Neuronal stem cell (in vitro differentiated cells): Measurements from ENCODE around the gene TFF3.

Source experiments
- DNase-seq: peaks from one replicate; pipeline ENCODE4 v3.0.0-alpha.2; 2013; ENCODE audit warnings: low spot score
- H2AFZ ChIP-seq: one replicate; pipeline ENCODE4 v1.6.1; 2013; ENCODE audit warnings: mild to moderate bottlenecking, low read length, inconsistent platforms
- H2AK5ac ChIP-seq: 2 replicates; pipeline ENCODE4 v1.6.1; 2013; ENCODE audit warnings: low read depth, mild to moderate bottlenecking, inconsistent platforms, low read length, moderate library complexity, mixed read lengths
- H2BK120ac ChIP-seq: 2 replicates; pipeline ENCODE4 v1.6.1; 2013; ENCODE audit warnings: low read depth, mild to moderate bottlenecking, inconsistent platforms, low read length, moderate library complexity, mixed read lengths
- H2BK12ac ChIP-seq: one replicate; pipeline ENCODE4 v1.6.1; 2013; ENCODE audit warnings: low read length, inconsistent platforms
- H2BK15ac ChIP-seq: 2 replicates; pipeline ENCODE4 v1.6.1; 2013; ENCODE audit warnings: mild to moderate bottlenecking, low read length, inconsistent platforms, mixed read lengths
- H2BK5ac ChIP-seq: one replicate; pipeline ENCODE4 v1.6.1; 2013; ENCODE audit warnings: inconsistent platforms, mild to moderate bottlenecking, low read length, moderate library complexity
- H3K14ac ChIP-seq: one replicate; pipeline ENCODE4 v1.6.1; 2013; ENCODE audit warnings: low read length, inconsistent platforms
- H3K18ac ChIP-seq: 2 replicates; pipeline ENCODE4 v1.6.1; 2013; ENCODE audit warnings: low read length, inconsistent platforms
- H3K23ac ChIP-seq: 2 replicates; pipeline ENCODE4 v1.6.1; 2013; ENCODE audit warnings: low read depth, mild to moderate bottlenecking, mixed read lengths, low read length, inconsistent platforms; ENCODE audit not compliant: poor library complexity
- H3K27ac ChIP-seq: replicated peaks from 3 replicates; pipeline ENCODE4 v1.5.1; 2013; ENCODE audit warnings: low read length, inconsistent platforms
- H3K27me3 ChIP-seq, 3 experiments: 2 replicates each; pipeline ENCODE4 v1.6.1; 2013; ENCODE audit warnings: low read length in 3 of 3, mild to moderate bottlenecking in 2 of 3, inconsistent platforms in 1 of 3, low read depth in 1 of 3, mixed read lengths in 1 of 3, moderate library complexity in 1 of 3; ENCODE audit not compliant: control insufficient read depth in 3 of 3, insufficient read depth in 3 of 3
- H3K36me3 ChIP-seq, 2 donors: replicated peaks in 1 of 2; 2 replicates each; pipeline ENCODE4 v1.6.1; 2013; ENCODE audit warnings: low read length in 2 of 2; ENCODE audit not compliant: control insufficient read depth in 2 of 2, insufficient read depth in 2 of 2
- H3K4ac ChIP-seq: 2 replicates; pipeline ENCODE4 v1.6.1; 2013; ENCODE audit warnings: inconsistent platforms, mild to moderate bottlenecking, low read length, moderate library complexity
- H3K4me1 ChIP-seq, 2 donors: 1 replicate in 1 of 2; 2 replicates in 1 of 2; pipeline ENCODE4 v1.6.1; 2013; ENCODE audit warnings: low read length in 2 of 2, low read depth in 1 of 2; ENCODE audit not compliant: control insufficient read depth in 2 of 2, insufficient read depth in 1 of 2
- H3K4me2 ChIP-seq: one replicate; pipeline ENCODE4 v1.6.1; 2013; ENCODE audit warnings: mild to moderate bottlenecking, low read length, inconsistent platforms; ENCODE audit not compliant: insufficient read depth, poor library complexity, severe bottlenecking
- H3K4me3 ChIP-seq, 2 donors: 2 replicates each; pipeline ENCODE4 v1.5.1; 2013; ENCODE audit warnings: low read length in 2 of 2, mild to moderate bottlenecking in 2 of 2, inconsistent platforms in 1 of 2, moderate library complexity in 1 of 2
- H3K79me1 ChIP-seq: one replicate; pipeline ENCODE4 v1.6.1; 2013; ENCODE audit warnings: low read depth, mild to moderate bottlenecking, inconsistent platforms, low read length, moderate library complexity
- H3K9ac ChIP-seq: one replicate; pipeline ENCODE4 v1.6.1; 2013; ENCODE audit warnings: mild to moderate bottlenecking, low read depth, low read length, inconsistent platforms; ENCODE audit not compliant: poor library complexity
- H3K9me3 ChIP-seq, 2 donors: replicated peaks in 1 of 2; 2 replicates each; pipeline versions ENCODE3 to v1.6.1; 2013; ENCODE audit warnings: low read length in 2 of 2, mild to moderate bottlenecking in 2 of 2, inconsistent platforms in 1 of 2, low read depth in 1 of 2, mixed read lengths in 1 of 2, moderate library complexity in 1 of 2; ENCODE audit not compliant: control insufficient read depth in 2 of 2, insufficient read depth in 1 of 2
- H4K8ac ChIP-seq: one replicate; pipeline ENCODE4 v1.6.1; 2013; ENCODE audit warnings: low read depth, mild to moderate bottlenecking, inconsistent platforms, low read length, moderate library complexity
- H4K91ac ChIP-seq: one replicate; pipeline ENCODE4 v1.6.1; 2013; ENCODE audit warnings: low read length, low read depth, mild to moderate bottlenecking, inconsistent platforms; ENCODE audit not compliant: poor library complexity
- WGBS, 2 donors: extraction: QIAGEN DNeasy Blood & Tissue Kit; methylation state at CpG; one replicate each; pipeline ENCODE4 v1.1.7; 2013; ENCODE audit warnings: missing lambda C conversion rate in 2 of 2, mixed read lengths in 1 of 2; ENCODE audit not compliant: insufficient read length in 2 of 2, insufficient replicate concordance in 1 of 2; ENCODE audit errors: extremely low coverage in 2 of 2; 5-methylcytosine and 5-hydroxymethylcytosine counted together

TFF3 gene

DNA sequence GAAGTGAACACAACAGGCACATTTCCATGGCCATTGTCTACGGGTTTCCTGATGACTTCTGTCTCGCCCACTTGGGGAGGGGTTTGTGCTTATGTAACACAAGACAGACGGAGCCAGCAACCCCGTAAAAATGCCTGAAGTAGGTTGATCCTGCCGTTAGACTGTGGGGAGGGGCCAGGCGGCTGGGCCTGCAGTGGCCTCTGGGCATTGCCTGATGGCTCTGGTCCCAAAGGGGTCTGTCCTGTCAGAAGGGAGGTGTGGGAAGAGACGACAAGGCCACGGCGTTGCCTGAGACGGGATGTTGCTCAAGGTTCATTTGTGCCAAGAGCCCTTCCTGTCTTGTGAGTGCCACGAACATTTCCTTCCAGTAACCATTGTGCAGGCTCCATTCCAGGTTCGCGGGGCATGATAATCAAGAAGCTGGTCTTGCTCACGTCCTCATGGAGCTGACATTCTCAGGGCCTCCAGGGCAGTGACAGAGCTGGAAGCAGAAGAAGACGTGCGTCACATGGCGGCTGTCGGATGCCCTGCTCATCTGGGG is 51.5 kb downstream of the TFF3 start:
- no peak overlapping the region for H3K4me2 ChIP-seq
- H3K14ac ChIP-seq = no peak overlapping the region
- H2BK15ac ChIP-seq = no peak overlapping the region
- H3K9ac ChIP-seq = no peak overlapping the region
- peak overlapping the region; percentile 28 for H3K18ac ChIP-seq
- no peak overlapping the region for H3K4ac ChIP-seq
- H2AFZ ChIP-seq = no peak overlapping the region
- no peak overlapping the region for H3K23ac ChIP-seq
- H4K91ac ChIP-seq = no peak overlapping the region
- H3K79me1 ChIP-seq = no peaks in the 10 kb centered on the region
- no peak overlapping the region for H2BK12ac ChIP-seq
- H3K27ac ChIP-seq = no peak overlapping the region
- no peaks in the 10 kb centered on the region for H3K36me3 ChIP-seq
- no peak overlapping the region for H2AK5ac ChIP-seq
- no peak for DNase-seq
- no CpG with 5 or more reads among the region's 18 CpGs for WGBS, 2 donors
- peak overlapping the region in 1 of 2 donors; percentile 16 for H3K4me3 ChIP-seq
- no peaks in the 10 kb centered on the region for H3K9me3 ChIP-seq
- H3K4me1 ChIP-seq = peaks cover 0 to 12% of the 10 kb centered on the region in 2 donors
- H2BK120ac ChIP-seq = no peak overlapping the region
- peak overlapping the region; percentile 16 for H2BK5ac ChIP-seq
- no peak overlapping the region for H4K8ac ChIP-seq
- peaks cover 0 to 5% (median 0%) of the 10 kb centered on the region in 3 experiments for H3K27me3 ChIP-seq

DNA sequence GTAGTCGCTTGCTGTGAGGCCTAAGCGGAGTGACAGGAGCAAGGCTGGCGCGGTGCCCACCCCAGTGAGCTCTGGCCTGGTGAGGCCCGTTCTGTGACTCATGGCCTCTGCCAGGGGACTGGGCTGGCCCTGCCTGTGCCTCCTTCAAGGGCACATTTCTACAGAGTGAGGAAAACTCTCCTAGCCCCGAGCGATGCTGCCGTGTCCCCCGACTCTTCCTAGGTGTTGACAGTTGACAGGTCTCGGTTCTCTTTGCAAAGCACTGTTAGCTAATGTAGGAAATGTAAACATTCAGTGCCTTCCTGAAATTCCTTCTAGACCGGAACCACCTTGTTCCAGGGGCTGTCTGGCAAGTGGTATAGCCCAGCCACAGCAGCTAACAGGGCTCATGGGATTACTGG is 52.4 kb downstream of the TFF3 start:
- H3K27me3 ChIP-seq = peaks cover 0 to 5% (median 0%) of the 10 kb centered on the region in 3 experiments
- H3K14ac ChIP-seq = no peak overlapping the region
- H3K4me1 ChIP-seq = peaks cover 0 to 12% of the 10 kb centered on the region in 2 donors
- no peak overlapping the region for H4K91ac ChIP-seq
- no peak overlapping the region for H3K23ac ChIP-seq
- H3K27ac ChIP-seq = no peak overlapping the region
- DNase-seq = no peak
- H3K4me3 ChIP-seq = no peak overlapping the region
- no peak overlapping the region for H3K18ac ChIP-seq
- no peaks in the 10 kb centered on the region for H3K79me1 ChIP-seq
- H2BK5ac ChIP-seq = no peak overlapping the region
- peak overlapping the region; percentile 18 for H2AK5ac ChIP-seq
- no CpG with 5 or more reads among the region's 11 CpGs for WGBS, 2 donors
- no peak overlapping the region for H3K9ac ChIP-seq
- H3K9me3 ChIP-seq = no peaks in the 10 kb centered on the region
- no peak overlapping the region for H3K4ac ChIP-seq
- H4K8ac ChIP-seq = no peak overlapping the region
- no peak overlapping the region for H3K4me2 ChIP-seq
- H2BK120ac ChIP-seq = peak overlapping the region; percentile 40
- no peak overlapping the region for H2BK15ac ChIP-seq
- H3K36me3 ChIP-seq = no peaks in the 10 kb centered on the region
- H2AFZ ChIP-seq = no peak overlapping the region
- H2BK12ac ChIP-seq = no peak overlapping the region

DNA sequence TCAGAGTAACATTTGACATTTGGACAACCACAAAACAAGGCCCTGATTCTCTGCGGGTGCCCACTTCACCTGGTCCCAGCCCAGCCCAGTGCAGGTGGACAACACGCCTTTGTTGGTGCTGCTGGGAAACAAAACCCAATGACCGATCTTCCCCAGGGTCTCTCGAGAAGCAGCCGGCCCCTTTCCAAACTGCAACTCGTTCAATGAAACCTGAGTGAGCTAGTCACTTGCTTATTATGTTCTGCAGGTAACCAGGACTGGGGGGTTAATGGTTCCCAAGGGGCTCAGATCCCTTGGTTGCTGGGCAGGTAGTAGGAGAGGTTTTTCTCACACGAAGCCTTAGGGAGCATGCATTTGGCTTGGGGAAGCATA is 53.4 kb downstream of the TFF3 start:
- Histone ChIP-seq H2BK15ac (no peak overlapping the region), H3K4me3 (no peak overlapping the region), H3K9ac (no peak overlapping the region), H2BK12ac (no peak overlapping the region), H3K79me1 (no peaks in the 10 kb centered on the region), H3K9me3 (no peaks in the 10 kb centered on the region), H3K4me2 (no peak overlapping the region), H3K27ac (no peak overlapping the region), H3K27me3 (peaks cover 0 to 5% (median 0%) of the 10 kb centered on the region in 3 experiments), H2AFZ (no peak overlapping the region), H2BK120ac (no peak overlapping the region), H4K91ac (no peak overlapping the region), H2AK5ac (no peak overlapping the region), H2BK5ac (no peak overlapping the region), H3K36me3 (no peaks in the 10 kb centered on the region), H3K4ac (no peak overlapping the region), H4K8ac (no peak overlapping the region), H3K14ac (no peak overlapping the region), H3K4me1 (peaks cover 0 to 12% of the 10 kb centered on the region in 2 donors), H3K18ac (no peak overlapping the region), H3K23ac (no peak overlapping the region)
- WGBS, 2 donors = no CpG with 5 or more reads among the region's 7 CpGs
- no peak for DNase-seq
